H1 (cell line): Measurements from ENCODE around the gene DLGAP5. TPM values are rescaled to one million over a fixed set of nuclear protein-coding genes. Genes with fewer than 3 reads are reported as not detected.

Source experiments
- CHD2 ChIP-seq: IDR thresholded peaks from 2 replicates; pipeline ENCODE4 v1.6.1; 2012; ENCODE audit warnings: low read length, improper control_type of control experiment
- CTBP2 ChIP-seq: IDR thresholded peaks from 2 replicates; pipeline ENCODE4 v1.7.0; 2011; ENCODE audit warnings: borderline replicate concordance, mild to moderate bottlenecking, moderate library complexity, mixed read lengths, low read length; ENCODE audit not compliant: insufficient read depth, insufficient read length
- EGR1 ChIP-seq: IDR thresholded peaks from 2 replicates; pipeline ENCODE4 v1.6.1; 2011; ENCODE audit warnings: low read depth, low read length, borderline replicate concordance
- MAFK ChIP-seq: IDR thresholded peaks from 2 replicates; pipeline ENCODE4 v1.6.1; 2012; ENCODE audit warnings: low read depth, mild to moderate bottlenecking, improper control_type of control experiment, low read length
- NANOG ChIP-seq: IDR thresholded peaks from 2 replicates; pipeline ENCODE4 v1.6.1; 2011; ENCODE audit warnings: low read length, low read depth, mild to moderate bottlenecking, inconsistent platforms; ENCODE audit not compliant: insufficient read depth, poor library complexity, severe bottlenecking
- SP4 ChIP-seq: IDR thresholded peaks from 2 replicates; pipeline ENCODE4 v1.6.1; 2012; ENCODE audit warnings: low read length, inconsistent platforms
- SRF ChIP-seq: IDR thresholded peaks from 2 replicates; pipeline ENCODE4 v1.6.1; 2011; ENCODE audit warnings: mild to moderate bottlenecking, low read depth, low read length, moderate library complexity
- TAF1 ChIP-seq: IDR thresholded peaks from 2 replicates; pipeline ENCODE4 v1.6.1; 2011; ENCODE audit warnings: mild to moderate bottlenecking, low read depth, low read length
- TCF12 ChIP-seq: IDR thresholded peaks from 2 replicates; pipeline ENCODE4 v1.6.1; 2011; ENCODE audit warnings: low read depth, mild to moderate bottlenecking, low read length
- polyA plus RNA-seq, 7 experiments: library from polyadenylated mRNA; depleted of rRNA in 3 of 7; stranded (reverse) in 5 of 7; unstranded in 2 of 7; fragments of >200 nt in 5 of 7; fragments of 200-250 nt in 2 of 7; gene quantifications; 1 replicate in 5 of 7; 2 replicates in 1 of 7; 4 replicates in 1 of 7; pipeline versions ENCODE4 v1.2.1 to v1.2.3, GENCODE V29; 2011 to 2013; ENCODE audit warnings: missing spikeins in 2 of 7, mixed read lengths in 2 of 7
- total RNA-seq: library from RNA; stranded (reverse); fragmentation: NEBNext Ultra II Directional; extraction: Animal tissue kit (Norgen Biotek cat#: 25700); gene quantifications from 2 replicates; pipeline ENCODE4 v1.2.1, GENCODE V29; 2021

DLGAP5 gene
- total and polyA plus RNA-seq, 2 of the 8 experiments (the other 6 are each of a cell fraction or from before 2014, with no cell fraction given): 16.9 to 155 TPM

- no peak for TF ChIP-seq MAFK
- TF ChIP-seq NANOG: no peak
- TF ChIP-seq CTBP2: no peak
- no peak for TF ChIP-seq TAF1
- no peak for TF ChIP-seq TCF12
- no peak for TF ChIP-seq SRF
- TF ChIP-seq CHD2: no peak
- TF ChIP-seq EGR1: no peak
- TF ChIP-seq SP4: no peak
Measured at GRCh38 chr14:55192054-55192621, 753 bp upstream of the DLGAP5 start (continued).
